ENCODE data around the gene ASAP2.
A peak's percentile ranks its signal among the peaks of the same experiment; 100 is the strongest.

Gene ASAP2

GRCh38 chr2:9359463-9359862, 152.9 kb downstream of the ASAP2 start:
- no peak for ATAC-seq

GRCh38 chr2:9360110-9360509, 153.5 kb downstream of the ASAP2 start:
- ATAC-seq, result no peak

- ATAC-seq, result no peak
These were observed 154.1 kb downstream of the ASAP2 start for GRCh38 chr2:9360701-9361100.

DNA sequence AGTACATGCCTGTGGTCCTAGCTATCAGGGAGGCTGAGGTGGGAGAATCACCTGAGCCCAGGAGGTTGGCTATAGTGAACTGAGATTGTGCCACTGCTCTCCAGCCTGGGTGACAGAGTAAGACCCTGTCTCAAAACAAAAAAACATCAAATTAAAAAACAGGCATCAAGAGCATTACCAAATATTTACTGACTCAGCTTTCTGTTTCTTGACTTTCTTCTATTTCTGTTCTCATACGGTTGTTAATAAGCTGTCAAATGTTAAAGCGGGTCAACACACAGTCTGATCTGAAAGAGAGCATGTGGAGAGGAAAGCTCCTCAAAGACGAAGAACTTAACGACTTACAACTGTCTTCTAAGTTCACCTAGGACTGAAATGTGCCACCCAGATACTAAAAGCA, 157.8 kb downstream of the ASAP2 start:
- ATAC-seq, result no peak

GRCh38 chr2:9364791-9365497, 158.3 kb downstream of the ASAP2 start:
- no peak for ATAC-seq

DNA sequence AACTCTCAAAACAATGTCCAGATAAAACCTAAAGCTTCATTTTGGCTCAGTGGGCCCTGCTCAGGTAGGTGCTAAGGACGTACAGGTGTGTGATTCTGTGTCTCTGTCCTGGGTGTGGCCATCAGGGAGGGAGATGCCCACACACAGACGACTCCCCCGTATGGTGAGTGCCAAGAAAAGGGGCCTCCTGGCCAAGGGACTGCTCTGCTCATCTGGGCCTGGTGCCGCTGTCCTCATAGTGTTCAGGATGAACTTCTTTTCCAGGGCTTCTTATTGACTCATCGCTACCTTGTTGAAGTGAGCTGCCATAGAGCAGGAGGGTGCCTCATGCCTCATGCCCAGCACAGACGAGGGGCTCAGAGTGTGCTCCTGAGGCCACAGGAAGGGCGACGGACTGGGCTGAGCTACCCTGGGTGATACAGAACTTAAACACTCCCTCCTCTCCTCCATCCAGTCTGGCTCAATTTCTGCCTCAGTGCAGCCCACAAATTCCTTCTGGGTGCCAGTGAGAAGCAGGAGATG, 158.9 kb downstream of the ASAP2 start:
- ATAC-seq, result no peak

DNA sequence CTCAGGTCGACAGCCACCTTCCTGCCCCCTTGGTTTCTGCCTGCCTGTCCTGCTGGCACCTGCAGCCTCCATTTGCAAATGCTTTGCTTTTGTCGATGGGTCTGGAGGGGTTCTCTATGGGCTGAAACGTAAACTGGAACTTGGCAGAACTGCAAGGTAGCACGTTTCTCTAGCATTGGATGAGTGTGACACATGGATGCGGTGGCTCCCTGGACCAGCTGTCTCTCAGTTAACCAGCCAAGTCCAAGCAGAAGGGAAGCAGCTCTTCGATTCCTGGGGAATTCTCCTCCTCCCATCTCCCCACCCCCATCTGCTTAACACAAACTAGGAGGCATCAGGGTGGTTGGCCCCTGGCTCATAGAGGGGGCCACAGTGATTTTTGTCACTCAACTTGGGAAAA, 159.4 kb downstream of the ASAP2 start:
- no peak for ATAC-seq

GRCh38 chr2:9370746-9371145, 164.1 kb downstream of the ASAP2 start:
- ATAC-seq, result peak in 1 of 2 donors; percentile 26

- ATAC-seq, result no peak
These were observed 166.4 kb downstream of the ASAP2 start for GRCh38 chr2:9373047-9373446.

GRCh38 chr2:9373476-9373875, 166.9 kb downstream of the ASAP2 start:
- ATAC-seq, result no peak

DNA sequence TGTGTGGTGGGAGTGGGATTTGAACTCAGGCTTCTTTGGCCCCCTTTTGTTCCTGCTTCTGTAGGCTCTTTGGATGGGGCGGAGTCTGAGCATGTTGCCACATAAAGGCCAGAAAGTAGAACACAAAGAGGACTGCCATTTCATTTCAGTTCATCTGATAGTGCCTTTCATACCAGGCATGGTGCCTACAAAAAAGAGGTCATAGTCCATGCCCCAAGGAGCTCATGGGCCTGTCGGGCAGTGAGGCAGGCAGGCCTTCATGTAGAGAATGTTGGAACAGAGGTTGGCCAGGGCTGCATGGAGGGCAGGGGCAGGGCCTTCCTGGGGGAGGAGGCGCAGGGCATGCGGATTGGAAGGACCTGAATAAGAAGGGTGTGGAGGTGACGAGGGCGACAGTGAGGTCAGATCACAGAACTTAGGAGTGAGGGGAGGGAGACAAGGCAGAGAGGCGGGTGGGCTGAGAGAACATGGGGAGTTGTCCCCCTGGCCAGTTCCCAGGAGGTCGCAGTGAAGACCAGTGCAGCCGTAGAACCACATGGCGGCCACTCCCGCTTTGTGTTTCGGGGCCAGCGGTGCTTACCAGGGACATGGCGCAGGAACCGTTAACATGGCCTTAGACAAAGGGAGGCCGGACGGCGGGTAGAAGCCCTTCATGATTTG, 167.6 kb downstream of the ASAP2 start:
- ATAC-seq, result no peak

- no peak for ATAC-seq
These were observed 169.3 kb downstream of the ASAP2 start for GRCh38 chr2:9375857-9376428.

- ATAC-seq, result no peak
These were observed 171.0 kb downstream of the ASAP2 start for GRCh38 chr2:9377461-9378097.

DNA sequence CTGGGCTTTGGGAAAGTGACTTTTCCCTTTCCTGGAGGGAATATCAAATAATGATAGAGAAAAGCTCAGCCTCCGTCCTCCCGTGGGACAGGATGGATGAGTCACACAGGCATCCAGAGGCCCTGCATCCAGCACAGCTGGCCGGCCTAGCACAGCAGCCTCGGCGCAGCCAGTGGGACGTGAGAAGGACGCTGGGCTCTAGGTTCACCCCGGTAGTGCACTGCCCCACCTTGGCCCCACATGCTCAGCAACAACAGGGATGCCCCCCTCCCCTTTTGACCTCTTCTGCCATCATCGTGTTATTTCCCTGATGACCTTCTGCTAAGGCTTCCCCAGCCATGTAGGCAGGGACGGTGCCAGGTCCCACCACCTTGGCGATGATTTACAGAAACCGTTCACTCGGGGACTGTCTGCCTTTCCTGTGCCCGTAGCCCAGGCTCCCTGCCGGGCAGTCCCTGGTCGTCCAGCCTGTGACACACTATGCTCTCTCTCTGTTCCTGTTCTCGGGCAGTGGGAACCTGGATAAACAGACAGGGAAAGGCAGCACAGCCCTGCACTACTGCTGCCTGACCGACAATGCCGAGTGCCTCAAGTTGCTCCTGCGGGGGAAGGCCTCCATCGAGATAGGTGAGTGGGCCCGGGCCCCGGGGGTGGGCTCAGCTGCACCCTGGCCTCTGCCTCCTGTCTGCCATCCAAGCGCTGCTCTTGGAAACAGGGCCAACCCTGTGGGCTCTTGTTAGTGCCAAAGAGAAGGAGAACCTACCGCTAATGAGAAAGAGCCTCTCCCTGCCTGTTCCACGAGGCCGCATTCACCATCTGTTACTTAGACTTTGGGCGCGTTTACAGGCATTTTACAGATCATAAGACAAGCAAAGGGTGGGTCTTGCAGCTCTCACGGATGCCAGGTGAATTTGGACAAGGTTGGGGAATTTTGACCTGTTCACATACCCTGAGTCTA, 172.1 kb downstream of the ASAP2 start:
- ATAC-seq, result no peak

GRCh38 chr2:9379391-9379755, 172.8 kb downstream of the ASAP2 start:
- ATAC-seq, result no peak

- no peak for ATAC-seq
These were observed 174.4 kb downstream of the ASAP2 start for GRCh38 chr2:9380702-9381628.

DNA sequence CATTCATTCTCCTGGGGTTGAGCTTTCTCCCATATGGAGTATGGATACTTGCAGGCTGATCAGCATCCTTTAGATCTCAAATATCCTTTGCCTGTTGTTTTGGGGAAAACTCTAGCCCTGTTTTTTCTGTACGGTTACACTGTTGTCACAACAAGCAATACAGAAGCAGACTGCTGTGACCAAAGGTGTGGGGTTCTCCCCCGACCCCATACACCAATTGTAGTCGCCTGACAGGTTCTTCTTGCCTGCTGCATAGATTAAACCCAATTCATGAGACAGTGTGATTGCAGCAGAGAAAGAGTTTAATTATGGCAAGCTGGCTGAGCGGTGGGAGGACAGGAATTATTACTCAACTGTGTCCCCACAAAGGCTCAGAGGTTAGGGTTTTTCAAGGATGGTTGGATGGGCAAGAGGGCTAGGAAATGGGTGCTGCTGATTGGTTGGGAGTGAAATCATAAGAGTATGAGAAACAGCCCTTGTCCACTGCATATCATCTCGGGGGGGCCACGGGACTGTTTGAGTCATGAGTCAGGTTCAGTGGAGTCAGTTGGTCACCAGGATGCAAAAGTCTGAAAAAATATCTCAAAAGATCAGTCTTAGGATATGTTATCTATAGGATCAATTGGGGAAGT, 176.1 kb downstream of the ASAP2 start:
- ATAC-seq, result no peak

DNA sequence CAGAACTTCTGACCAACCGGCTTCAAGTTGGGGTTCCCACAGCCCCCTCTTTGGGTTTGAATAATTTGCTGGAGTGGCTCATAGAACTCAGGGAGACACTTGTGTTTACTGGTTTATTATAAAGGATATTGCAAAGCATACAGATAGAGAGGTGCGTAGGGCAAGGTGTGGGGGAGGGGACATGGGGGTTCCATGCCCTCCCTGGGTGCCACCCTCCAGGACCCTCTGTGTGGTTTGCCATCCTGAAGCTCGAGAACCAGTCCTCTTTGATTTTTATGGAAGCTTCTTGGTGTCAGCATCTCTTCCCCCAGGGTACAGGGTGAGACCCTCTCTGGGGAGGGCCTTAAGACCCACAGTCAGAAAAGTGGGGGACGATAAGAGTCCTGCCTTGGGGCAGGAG, 177.9 kb downstream of the ASAP2 start:
- no peak for ATAC-seq

DNA sequence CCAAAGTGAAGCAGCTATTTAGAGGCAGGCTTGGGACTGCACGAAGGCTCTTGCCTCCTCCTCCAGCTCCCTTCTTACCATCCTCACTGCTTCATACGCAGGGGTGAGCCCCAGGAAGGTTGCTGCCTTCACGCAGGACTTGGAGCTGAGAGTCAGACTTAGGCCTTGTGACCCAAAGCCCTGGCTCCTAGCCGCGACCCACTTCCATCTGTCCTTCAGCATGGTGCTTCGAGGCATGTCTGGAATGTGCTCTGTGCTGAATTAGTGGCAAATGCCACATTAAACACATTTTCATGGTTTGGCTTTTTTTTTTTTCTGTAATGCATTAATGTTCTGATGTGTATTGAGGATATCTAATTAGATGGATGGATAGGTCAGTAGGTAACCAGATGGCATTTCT, 179.2 kb downstream of the ASAP2 start:
- no peak for ATAC-seq

- no peak for ATAC-seq
These were observed 181.6 kb downstream of the ASAP2 start for GRCh38 chr2:9388199-9388681.
